NCI-H146 treated with DMSO at 0.1 percent for 48 hours (cell line): ENCODE measurements around the gene BCAS1.

Experiments
- DNase-seq: peaks from one replicate; lab custom pipeline; 2025; ENCODE audit not compliant: unreplicated experiment; lab: John Stamatoyannopoulos, UW

BCAS1 gene

GRCh38 chr20:54103067-54103761 lies 32.8 kb upstream of the BCAS1 start:
- DNase-seq = no peak

DNA sequence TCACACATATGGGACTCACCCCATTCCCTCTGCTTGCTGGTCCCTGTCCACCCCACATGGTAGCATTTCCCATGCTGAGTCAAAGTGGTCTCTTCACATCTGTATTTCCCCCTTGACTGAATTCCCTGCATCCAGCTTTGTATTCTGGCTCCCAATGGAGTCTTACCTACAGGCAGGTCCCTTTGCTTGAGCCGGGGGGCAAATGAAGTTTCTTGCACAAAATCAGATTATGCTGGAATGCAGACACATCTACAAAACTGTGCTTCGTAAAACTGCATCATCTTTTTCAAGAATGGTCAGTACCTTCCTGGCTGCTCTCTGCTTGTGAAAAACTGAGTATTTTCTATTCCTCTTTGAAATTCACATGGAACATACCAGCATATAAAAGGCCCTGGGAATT lies 32.1 kb upstream of the BCAS1 start:
- no peak for DNase-seq

DNA sequence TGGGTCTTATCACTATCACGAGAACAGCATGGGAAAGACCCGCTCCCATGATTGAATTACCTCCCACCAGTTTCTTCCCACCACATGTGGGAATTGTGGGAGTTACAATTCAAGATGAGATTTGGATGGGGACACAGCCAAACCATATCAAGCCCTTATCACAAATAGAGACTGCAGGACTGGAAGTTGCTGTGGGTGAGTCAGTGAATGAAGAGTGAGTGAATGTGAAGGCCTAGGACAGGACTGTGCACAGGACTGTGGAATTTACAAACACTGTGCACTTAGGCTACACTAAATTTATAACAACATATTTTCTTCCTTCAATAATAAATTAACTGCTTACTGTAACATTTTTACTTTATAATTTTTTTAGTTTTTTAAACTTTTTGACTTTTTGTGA lies 30.2 kb upstream of the BCAS1 start:
- DNase-seq = no peak

DNA sequence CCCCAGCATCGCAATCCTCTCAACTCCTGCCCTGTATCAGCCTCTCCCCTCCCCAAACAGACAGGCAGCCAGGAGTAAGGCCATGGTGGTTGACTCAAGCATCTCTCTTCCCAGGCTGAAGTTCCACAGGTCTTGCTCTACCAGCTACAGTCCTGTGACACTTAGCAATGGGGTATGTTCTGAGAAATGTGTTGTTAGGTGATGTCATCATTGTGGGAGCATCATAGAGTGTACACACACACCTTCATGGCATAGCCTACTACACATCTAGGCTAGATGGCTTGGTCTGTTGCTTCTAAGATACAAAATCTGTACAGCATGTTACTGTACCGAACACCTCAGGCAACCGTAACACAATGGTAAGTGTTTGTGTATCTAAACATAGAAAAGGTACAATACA lies 29.5 kb upstream of the BCAS1 start:
- DNase-seq = no peak

DNA sequence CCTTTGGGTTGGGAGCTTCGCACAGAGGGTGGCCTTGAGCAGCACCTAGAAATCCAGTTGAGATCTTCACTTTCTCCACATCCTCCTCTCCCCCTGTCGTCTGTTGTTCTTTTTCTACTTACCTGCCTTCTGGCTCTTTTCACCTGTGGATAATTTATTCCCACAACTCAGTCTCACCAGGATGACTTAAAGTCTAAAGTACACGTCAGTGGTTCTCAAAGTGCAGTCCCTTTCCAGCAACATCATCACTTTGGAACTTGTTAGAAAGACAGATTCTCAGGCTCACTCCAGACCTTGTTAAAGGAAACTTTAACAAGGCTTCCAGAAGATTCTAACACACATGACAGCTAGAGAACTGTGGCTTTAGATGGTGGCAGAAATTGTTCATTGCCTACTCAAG lies 27.7 kb upstream of the BCAS1 start:
- no peak for DNase-seq

DNA sequence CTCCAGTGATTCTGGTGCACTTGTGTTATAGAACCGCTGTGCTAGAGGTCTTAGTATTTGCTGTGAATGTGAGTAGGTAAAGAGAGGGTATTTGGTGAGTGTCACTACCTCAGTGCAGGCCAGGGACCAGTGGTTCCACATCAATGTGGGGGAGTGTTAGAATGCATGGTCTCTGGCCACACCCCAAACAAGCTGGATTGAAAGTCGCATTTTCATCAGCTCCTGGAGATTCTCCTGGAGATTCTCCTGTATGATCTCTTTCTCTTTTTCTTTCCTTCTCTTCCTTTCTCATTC lies 26.8 kb upstream of the BCAS1 start:
- no peak for DNase-seq

GRCh38 chr20:54095824-54096223 lies 25.4 kb upstream of the BCAS1 start:
- no peak for DNase-seq

DNA sequence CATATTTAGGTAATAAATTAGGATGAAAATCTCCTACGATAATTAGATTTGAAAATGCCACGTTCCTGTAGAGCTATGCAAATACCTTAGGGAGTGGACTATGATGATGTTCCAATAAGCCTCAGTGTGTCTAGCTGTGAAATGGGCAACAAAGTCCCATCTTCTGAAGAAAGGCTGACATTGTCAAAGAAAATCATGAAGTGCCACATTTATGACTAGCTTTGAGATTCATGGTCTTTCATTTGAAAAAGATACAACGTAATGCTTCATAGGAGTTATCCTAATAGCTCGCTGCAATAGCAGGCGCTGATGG lies 23.8 kb upstream of the BCAS1 start:
- no peak for DNase-seq

DNA sequence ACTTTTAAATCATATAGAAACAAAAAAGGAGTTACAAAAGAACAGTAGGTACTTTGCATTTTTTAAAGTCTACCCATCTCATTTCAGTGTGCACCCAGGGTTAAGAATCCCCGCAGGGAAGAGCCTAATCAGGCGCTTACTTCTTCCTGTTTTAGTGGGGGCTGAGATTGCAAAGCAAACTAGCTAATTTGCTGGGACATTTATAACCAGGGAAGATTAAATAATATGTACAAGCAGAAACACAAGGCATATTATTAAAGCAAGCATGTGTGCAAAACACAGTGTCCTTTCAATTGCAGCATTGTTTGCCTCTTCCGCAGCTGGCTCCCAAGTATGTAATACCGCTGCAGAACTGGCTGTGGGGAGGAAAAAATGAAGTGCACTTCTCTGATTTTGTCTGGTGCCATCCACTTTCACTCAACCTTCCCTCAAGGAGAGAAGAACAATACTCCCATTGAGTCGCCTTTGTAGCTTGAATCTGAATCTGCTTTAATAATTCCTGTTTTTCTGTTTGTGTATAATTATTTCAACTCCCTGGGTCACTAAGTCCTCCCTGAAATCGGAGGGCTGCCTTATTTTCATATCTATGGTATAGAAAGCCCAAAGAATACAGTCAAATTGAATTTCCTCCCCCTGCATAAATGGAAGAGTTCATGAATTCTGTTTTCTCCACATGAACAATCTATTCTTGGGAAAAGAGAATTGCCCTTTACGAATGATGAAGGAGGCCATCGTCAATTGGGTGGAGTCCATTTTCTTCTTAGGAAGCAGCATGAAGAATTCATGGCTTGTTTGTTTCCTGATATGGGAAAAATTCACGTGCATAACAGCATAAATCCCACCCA lies 23.3 kb upstream of the BCAS1 start:
- no peak for DNase-seq

- no peak for DNase-seq
Measured at GRCh38 chr20:54092021-54092420, 21.6 kb upstream of the BCAS1 start.

DNA sequence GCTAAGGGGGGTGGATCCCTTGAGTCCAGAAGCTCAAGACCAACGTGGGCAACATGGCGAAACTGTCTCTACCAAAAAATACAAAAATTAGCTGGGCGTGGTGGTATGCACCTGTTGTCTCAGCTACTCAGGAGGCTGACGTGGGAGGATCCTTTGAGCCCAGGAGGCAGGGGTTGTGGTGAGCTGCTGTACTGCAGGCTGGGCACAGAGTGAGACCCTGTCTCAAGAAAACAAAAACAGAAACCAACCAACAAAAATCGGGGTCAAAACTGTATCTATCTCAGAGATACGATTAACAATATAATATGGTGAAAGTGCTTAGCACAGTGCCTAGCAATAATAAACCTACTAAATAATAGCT lies 20.7 kb upstream of the BCAS1 start:
- no peak for DNase-seq

DNA sequence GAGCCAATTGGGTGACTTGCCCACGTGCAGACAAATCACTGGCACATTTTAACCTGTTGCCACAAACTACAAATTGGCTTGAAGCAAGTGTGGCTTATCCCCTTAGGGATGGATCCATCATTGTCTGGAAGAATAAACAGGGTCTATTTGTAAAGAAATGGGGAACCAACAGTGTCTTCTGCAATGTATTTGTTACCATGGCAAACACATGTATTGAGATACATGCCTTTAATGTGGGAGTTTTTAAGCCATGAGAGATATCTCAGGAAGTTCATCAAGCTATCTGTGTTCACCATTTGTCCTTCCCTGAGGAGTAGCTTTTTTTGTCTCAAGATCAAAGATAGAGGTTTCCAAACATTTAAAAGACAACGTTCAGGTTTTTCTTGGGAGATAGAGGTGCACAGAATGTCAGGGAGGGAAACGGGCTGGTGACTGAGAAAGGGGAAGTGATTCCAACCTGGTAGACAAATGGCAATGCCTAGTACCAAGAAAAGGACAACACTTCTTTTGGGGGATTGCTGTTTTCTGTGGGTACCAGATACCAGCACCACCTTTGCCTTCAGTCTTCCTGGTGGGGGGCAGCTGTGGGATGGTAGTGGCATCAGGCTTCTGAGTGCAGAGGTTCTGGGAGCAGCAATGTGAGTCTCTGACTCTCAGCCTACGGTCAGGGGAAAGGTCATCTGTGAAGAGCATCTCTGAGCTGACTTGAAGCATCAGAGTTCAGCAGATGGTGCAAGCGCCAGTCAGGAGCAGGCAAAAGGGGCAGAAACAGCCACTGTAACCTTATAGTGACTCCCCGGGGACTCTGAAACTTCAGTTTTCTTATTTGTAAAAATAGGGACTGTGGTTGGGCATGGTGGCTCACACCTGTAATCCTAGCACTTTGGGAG lies 20.1 kb upstream of the BCAS1 start:
- no peak for DNase-seq

GRCh38 chr20:54088430-54088829 lies 18.0 kb upstream of the BCAS1 start:
- DNase-seq = no peak

DNA sequence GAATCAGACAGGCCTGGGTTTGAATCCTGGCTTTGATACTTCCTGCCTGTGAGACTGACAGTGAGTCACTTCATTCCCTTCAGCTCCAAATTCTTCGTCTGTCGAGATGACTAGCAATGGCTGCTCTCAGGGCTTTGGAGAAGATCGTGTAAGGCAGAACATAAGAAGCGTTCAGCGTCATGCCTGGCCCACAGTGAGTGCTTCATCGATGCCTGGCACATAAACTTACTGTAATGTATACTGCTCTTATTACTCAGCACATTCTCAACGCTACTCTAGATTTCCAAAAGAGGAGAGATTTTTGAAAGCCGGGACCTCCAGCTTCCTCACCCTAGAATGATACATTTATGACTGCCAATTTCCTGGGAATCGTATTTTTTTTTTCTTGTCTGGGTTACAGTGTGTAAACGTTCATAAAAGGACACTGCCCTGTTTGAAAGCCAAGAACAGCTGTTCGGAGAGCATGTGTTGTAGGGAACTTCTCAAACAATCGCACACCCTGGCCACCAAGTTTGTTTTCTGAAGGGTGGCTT lies 16.2 kb upstream of the BCAS1 start:
- no peak for DNase-seq

DNA sequence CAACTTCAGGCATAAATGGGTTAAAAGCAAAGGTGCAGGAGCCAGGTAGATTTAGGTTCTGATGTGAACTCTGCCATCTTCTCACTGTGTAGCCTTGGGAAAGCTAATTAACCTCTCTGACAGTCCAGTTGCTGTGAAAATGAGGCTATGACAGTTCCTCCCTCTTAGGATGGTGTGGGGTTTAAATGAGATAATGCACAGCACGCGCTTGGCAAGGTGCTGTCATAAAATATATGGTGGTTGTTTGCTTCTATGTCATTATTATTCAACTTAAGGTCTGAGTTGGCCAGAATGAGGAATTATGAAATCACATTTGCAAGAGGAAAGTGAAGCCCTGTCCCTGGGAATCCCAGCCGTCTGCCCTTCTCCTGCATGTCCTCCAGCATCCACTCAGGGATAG lies 15.5 kb upstream of the BCAS1 start:
- DNase-seq = no peak

DNA sequence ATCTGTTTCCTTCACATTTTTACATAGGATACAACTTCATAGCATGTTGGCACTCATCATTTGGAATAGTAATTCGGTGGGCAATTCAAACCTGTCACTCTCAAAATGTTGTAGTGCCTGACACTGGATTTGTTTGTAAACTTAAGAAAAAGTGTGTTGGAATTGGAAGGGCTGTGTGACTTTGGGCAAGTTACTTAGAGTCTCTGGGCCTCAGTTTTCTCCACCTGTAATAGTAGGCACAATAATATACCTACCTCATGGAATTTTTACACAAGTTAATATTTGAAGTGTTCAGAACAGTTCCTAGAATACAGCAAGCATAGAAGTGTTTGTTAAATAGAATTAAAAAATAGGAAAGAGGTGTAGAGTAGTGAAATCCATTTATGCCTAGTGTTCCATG lies 15.0 kb upstream of the BCAS1 start:
- DNase-seq = no peak

- DNase-seq = no peak
Measured at GRCh38 chr20:54084727-54085388, 14.5 kb upstream of the BCAS1 start.

DNA sequence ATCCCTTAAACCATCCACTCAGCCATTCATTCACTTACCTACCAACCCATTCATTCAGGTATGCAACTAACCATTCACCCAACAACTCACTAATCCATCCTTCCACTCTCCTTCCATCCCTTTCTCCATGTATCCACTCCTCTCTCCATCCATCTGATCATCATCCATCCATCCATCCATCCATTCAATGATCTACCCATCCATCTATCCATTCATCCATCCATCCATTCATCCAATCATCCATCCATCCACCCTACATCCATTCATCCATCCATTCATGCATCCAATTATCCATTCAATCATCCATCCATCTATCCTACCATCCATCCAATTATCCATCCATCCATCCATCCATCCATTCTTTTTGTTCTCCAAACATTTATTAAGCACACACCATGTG lies 13.8 kb upstream of the BCAS1 start:
- no peak for DNase-seq

DNA sequence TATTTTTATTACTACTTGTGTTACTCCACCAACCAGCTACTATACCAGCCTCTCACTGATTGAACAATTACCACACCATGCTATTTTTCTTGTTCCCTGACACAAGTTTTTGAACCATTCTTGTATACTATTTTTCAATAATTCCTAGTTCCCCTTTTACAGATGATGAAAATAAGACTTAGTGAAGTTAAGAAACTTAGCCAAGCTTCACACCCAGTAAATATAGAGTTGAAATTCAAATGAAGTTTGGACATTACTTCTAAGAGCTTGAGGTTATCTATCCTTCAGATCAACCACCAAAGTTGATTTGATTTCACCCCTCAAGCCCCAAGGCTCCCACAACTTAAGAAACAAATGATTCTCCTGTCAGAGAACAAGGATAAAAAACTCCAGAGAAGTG lies 13.1 kb upstream of the BCAS1 start:
- DNase-seq = no peak

GRCh38 chr20:54082100-54082499 lies 11.7 kb upstream of the BCAS1 start:
- no peak for DNase-seq

DNA sequence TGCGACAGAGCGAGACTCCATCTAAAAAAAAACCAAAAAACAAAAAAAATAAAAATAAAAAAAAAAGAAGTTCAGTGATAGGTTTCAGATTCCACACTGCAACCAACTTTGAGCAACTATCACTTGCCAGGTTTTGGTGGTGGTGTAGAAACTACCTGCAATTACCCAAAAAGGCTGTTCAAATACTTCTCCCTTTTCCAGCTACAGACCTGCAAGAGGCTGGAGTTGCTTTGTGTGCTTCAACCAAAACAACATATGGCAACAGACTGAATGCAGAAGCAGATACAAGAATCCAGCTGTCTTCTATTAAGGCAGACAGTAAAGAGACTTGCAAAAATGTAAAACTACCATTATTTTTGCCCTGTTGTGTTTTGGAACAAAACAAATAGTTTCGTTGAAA lies 9.3 kb upstream of the BCAS1 start:
- no peak for DNase-seq
